ENCODE data around the gene PYDC2.
A peak's percentile ranks its signal among the peaks of the same experiment; 100 is the strongest.

Gene PYDC2

DNA sequence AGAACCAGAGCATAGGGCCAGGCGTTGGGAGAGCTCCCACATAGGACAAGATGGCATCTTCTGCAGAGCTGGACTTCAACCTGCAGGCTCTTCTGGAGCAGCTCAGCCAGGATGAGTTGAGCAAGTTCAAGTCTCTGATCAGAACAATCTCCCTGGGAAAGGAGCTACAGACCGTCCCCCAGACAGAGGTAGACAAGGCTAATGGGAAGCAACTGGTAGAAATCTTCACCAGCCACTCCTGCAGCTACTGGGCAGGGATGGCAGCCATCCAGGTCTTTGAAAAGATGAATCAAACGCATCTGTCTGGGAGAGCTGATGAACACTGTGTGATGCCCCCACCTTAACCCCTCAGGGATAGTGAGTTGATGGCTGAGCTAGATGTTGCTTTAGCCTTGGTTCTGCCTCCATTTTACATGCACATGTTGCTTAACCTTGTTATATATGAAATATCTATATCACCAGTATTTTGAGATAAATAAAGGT is at the start of gene PYDC2:
Gene PYDC2, plus strand, starts transcription at position 51 of the 483 bp plus-strand sequence. Its CDS starts 0 bp downstream, at position 51.
- no peak for DNase-seq (ENCODE audit: low spot score)

DNA sequence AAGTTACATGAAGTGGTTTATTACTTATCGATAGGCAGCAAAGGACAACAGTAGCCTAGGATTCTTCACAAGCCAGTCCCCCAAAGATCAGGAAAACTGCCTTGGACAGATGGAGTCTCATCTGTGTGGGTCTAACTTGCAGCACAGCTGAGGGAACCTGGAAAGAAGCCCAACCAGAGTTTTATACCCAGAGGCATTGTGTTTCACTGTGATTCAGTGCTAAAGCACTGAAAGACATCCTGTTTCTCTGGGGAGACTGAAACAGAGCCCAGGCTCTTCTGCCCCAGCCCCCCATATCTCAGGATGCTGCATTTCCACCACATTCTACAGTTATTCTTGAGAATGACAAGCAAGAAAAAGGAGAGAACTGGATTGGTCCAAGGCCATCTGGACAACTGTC is 48.2 kb upstream of the PYDC2 start:
- DNase-seq (ENCODE audit: low spot score) = peak; percentile 37

DNA sequence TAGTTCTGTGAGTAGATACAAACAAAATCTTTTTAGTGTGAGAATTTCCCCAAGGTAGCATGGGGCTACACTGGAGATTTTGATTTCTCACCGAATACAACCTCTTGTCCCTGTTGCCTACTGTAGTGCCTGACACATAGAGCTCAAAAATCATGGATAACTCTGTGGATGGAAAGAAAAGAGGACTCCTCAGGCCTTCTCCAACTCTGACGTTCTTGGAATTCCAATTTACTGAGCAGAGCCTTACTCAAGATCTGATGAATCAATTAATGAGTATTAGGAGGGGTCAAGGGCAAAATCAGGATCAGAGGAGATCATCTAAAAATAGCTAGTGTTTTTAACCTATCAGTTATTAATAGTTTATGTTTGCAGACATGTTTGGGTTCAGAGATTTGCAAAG is 46.7 kb upstream of the PYDC2 start:
- no peak for DNase-seq (ENCODE audit: low spot score)

DNA sequence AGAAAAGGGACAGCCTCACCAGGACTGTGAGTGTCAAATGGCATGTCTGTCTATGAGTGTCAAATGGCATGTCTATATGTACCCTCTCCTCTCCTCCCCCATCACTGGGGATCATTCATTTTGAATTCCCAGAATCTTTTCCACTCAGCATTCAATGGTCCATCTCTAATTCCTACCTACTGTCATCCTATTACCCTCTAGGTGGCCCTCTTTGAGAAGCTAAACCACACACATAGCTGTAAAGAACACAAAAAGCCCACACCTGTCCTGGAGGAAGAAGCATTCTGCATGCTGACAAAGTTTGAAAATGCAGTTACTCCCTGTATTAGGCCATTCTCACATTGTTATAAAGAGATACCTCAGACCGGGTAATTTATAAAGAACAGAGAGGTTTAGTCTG is 46.2 kb upstream of the PYDC2 start:
- DNase-seq (ENCODE audit: low spot score) = no peak

DNA sequence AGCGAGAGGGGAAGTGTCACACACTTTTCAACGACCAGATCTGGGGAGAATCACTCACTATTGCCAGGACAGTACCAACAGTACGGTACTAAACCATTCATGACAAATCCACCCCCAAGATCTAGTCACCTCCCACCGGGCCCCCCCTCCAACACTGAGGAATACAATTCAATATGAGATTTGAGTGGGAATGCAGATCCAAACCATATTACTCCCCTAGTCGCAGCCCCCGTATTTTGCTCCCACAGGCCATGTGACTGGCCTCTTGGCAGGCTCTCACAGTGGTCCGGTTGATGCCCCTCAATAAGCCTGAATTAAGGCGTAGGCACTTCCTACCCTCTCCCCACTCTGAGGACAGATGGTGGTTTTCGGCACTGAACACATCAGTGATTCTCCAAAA is 45.4 kb upstream of the PYDC2 start:
- DNase-seq (ENCODE audit: low spot score) = no peak

DNA sequence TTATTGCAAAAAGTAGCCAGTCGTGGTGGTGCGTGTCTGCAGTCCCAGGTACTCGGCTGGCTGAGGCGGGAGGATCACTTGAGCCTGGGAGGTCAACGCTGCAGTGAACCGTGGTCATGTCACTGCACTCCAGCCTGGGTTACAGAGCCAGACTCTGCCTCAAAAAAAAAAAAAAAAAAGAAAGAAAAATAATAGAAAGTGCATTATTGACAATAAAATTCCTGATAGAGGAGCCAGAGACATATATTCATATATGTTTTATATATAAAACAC is 43.6 kb upstream of the PYDC2 start:
- no peak for DNase-seq (ENCODE audit: low spot score)

DNA sequence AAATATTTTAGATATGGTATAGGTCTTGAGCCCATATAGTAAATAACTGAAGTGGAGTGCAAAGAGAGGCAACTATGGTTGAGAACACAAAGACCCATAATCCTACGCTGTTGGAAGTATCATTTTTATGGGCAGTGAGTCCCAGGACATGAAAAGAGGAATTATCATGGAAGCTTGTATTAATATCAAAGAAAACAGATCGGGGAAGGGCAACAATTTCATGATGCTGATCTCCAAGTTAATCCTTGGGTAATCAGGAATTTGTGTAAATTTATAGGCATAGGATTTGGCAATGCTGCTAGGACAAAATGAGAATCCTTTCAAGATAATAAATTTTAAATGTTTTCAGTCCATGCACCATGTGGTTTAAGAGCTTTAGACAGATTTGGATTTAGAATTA is 40.2 kb upstream of the PYDC2 start:
- no peak for DNase-seq (ENCODE audit: low spot score)

DNA sequence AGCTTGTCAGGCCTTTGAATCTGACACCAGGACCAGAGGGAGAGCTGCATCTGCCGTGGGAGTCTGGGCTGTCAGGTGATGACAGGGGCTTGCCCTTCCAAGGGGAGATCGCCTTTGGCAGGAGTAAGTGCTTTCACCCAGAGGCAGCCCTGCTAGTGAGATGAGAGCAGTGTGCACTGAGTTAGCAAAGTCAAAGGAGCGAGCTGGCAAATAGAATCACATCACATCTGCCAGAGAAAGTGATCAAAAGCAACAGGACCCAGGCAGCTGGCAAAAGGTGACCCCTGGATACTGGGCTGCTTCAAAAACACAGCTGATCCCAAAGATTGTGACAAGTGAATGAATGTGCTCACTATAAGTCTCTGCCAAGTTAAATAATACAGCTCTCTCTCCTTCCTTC is 36.1 kb upstream of the PYDC2 start:
- DNase-seq (ENCODE audit: low spot score) = no peak

DNA sequence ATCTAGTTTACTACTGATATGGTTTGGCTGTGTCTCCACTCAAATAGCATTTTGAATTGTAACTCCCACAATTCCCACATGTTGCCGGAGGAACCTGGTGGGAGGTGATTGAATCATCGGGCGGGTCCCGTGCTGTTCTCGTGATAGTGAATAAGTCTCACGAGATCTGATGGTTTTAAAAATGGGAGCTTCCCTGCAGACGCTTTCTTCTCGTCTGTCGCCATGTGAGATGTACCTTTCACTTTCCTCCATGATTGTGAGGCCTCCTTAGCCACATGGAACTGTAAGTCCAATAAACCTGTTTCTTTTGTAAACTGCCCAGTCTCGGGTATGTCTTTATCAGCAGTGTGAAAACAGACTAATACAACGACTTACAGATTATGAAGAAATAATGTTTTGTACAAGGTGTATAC is 35.6 kb upstream of the PYDC2 start:
- no peak for DNase-seq (ENCODE audit: low spot score)

DNA sequence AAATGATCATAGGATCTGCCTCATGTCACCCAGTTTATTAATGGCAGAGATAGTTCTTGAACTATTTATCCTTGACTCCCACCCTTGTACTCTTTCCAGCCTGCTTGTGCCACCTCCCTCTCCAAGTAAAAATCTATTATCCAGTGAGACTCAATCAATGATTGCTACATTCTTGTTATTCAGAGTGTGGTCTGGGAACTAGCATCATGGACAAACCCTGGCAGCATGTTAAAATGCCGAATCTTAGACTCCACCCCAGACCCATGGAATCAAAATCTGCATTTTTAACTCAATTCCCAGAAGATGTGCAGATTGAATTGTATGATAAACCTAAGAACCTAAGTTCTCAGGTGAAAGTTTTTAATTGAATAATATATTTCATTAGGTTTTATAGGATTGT is 34.7 kb upstream of the PYDC2 start:
- DNase-seq (ENCODE audit: low spot score) = no peak

DNA sequence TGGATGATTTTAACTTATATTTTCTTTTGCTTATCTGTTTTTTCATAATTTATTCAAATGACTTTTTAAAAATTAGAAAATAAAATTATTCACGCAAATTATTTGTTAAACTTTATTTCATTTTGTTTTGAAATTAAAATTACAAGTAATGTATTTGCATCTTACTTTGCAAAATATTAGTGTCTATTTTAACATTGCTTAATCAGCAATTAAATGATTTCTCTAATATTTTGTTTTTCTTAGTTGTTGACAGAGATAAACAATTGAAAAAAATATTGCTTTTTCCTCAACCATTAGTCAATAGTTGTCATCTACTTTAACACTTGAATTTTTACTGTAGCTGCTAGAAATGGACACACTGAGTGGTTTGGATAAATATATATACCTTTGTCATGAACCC is 32.8 kb upstream of the PYDC2 start:
- DNase-seq (ENCODE audit: low spot score) = no peak

DNA sequence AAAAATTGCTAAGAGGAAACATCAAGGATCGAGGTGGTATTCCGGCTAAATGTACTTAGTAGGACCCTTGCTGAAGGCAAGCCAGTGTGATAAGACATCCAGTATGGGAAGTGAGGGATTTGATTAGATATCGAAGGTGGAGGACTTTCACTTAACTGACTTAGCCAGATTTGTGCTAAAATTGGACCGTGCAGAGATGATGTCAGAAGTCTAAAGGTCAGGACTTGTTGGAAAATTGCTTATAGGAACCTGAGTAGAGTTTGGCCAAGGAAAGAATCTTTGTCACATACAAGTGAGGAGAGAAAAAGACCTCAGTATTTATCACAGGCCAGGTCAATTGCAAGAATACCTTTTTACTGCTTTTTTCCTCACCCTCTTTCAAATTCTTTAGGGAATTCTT is 30.9 kb upstream of the PYDC2 start:
- no peak for DNase-seq (ENCODE audit: low spot score)

DNA sequence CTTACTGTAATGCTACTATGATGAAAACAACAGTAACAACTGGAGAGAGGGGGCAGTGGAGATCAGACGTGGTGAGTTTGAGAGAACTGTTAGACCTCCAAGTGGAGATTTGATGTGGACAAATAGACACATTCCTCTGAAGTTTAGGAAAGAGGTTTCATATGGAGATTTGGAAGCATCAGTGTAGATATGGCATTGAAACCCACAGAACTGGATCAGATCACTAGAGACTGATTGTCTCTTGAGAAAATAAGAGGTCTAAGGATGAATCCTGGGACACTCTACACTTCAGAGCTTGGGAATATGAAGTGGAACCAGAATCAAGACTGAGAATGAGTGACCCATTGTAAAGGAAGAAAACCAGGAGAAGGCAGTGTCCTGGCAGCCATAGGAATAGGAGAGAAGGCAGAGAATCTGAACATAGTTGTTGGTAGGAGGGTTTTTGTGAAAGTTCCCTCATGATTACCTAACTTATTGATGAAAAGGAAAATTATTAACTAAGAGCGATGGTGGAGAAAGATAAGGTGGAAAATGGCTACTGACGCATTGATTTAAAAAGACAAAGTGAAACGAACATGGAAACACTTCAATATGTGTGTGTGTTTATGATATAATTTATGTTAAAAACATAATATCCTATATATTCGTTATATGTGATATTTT is 29.7 kb upstream of the PYDC2 start:
- DNase-seq (ENCODE audit: low spot score) = no peak

DNA sequence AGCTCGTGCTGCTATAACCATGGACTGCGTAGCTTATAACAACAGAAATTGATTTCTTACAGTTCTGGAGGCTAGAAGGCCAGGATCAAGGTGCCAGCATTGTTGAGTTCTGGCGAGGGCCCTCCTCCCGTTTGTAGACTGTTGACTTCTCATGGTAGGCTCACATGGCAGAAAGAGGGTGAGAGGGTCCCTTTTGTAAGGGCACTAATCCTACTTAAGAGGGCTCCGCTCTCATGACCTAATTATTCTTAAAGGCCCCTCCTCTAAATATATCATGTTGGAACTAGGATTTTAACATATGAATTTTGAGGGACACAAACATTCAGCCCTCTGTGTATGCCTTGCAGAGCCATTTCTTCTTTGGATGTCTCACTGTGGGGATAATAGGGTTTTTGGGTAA is 28.8 kb upstream of the PYDC2 start:
- DNase-seq (ENCODE audit: low spot score) = no peak

DNA sequence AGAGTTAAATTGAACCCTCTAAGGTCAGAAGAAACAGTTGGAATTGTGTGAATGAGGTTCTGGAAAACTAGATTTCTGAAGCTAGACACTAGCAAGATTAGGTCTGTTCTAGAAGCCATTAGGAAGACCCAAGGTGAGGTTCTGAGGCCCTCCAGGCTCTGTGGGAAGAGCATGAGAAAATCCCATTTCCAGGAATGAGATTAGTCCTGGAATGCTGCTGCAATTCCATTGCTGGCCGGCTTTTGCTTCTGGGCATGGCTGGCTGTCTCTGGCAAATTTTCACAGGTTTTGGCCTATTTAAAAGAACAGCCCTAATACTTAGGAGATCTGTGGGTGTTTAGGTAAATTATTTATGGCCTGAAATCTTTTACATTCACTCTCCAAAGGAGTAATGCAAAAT is 26.9 kb upstream of the PYDC2 start:
- DNase-seq (ENCODE audit: low spot score) = no peak

DNA sequence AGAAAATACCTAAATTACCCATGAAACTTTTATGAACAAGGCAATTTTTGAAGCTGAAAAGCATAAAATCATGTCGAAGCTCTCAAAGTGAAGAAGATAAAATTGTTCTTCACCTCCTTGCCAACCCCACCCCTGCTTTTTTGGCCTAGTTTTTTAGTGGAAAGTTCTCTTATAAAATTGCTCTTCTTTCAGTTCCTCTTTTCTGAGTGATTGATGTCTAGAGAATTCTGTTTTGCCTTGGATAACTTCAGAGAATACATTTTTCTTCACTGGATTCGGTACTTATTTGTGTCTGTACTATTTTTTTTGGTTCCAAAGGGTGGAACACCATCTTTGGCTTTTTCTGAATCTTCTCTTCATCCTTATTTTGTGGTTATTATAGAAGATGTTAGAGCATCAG is 25.0 kb upstream of the PYDC2 start:
- DNase-seq (ENCODE audit: low spot score) = no peak

DNA sequence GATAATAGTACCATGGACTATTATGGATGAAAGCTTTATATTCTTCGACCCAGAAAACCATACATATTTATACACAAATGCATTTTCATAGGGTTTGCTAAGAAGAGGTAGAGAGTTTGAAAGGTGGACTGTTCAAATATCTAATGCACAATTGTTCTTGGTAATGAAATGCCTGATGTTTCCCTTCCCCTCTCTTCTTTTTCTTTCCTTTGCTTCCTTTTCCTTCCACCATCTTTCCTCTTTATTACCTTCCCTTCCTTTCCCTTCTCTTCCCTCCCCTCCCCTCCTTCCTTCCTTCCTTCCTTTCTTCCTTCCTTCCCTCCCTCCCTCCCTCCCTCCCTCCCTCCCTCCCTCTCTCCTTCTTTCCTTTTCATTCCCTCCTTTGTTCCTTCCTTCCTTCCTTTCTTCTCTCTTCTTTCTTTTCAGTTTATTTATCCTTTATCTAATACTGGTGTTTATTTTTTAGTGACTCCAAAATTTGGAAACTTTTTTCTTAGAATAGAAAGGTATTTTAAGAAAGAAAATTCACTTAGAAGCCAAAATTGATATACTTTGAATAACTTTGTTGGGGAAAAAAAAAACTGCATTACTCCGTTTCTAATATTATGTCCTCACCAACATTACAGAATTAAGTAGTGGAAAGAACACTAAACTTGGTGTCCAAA is 22.7 kb upstream of the PYDC2 start:
- no peak for DNase-seq (ENCODE audit: low spot score)

DNA sequence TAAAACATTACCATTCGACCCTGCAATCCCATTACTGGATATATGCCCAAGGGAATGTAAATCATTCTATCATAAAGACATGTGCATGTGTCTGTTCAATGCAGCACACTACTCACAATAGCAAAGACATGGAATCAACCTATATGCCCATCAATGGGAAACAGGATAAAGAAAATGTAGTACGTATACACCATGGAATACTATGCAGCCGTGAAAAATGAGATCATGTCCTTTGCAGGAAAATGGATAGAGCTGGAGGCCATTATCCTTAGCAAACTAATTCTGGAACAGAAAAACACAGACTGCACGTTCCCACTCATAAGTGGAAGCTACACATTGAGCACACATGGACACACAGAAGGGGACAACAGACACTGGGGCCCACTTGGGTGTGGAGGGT is 20.4 kb upstream of the PYDC2 start:
- DNase-seq (ENCODE audit: low spot score) = no peak

DNA sequence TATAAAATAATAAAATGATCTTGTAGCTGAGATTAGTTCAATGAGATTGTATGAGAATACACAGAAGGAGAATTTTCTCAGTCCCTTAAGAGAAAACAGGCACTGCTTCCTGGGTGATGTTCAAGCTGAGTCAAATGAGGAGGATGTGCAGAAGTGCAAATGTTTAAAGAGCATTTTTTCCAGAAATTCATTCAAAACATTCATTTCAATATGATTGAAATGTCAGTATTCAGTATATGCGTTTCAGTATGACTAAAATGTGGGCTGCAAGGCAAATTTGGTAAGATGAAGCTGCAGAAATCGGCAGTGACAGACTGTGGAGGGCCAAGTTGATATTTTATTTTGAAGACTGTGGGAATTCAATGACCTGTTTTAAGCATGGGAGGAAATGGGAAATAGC is 19.3 kb upstream of the PYDC2 start:
- DNase-seq (ENCODE audit: low spot score) = no peak

DNA sequence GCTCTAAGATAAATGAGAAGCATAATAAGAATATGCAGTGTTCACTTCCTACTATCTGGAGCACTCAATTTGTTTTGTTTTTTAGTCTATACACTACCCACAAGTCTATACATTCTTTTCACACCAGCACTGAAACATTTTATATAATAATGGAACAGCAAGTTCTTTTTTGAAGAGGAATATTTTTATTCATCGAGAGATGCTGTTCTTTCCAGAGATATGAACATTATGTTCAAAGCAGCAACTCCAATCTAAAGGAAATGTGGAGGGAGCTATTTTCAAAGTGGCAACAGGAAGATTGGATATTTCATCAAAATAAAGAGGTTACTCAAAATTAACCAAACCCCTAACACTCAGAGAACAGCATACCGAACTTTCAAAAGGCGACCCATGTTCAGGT is 16.4 kb upstream of the PYDC2 start:
- DNase-seq (ENCODE audit: low spot score) = no peak

DNA sequence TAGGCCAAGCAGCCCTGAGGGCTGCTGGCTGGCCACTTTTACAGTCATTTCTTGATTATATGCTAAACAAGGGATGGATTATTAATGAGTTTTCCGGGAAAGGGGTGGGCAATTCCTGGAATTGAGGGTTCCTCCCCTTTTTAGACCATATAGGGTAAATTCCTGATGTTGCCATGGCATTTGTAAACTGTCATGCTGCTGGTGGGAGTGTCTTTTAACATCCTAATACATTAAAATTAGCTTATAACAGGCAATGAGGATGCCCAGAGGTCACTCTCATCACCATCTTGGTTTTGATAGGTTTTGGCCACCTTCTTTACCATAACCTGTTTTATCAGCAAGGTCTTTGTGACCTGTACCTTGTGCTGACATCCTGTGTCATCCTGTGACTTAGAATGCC is 11.7 kb upstream of the PYDC2 start:
- no peak for DNase-seq (ENCODE audit: low spot score)

DNA sequence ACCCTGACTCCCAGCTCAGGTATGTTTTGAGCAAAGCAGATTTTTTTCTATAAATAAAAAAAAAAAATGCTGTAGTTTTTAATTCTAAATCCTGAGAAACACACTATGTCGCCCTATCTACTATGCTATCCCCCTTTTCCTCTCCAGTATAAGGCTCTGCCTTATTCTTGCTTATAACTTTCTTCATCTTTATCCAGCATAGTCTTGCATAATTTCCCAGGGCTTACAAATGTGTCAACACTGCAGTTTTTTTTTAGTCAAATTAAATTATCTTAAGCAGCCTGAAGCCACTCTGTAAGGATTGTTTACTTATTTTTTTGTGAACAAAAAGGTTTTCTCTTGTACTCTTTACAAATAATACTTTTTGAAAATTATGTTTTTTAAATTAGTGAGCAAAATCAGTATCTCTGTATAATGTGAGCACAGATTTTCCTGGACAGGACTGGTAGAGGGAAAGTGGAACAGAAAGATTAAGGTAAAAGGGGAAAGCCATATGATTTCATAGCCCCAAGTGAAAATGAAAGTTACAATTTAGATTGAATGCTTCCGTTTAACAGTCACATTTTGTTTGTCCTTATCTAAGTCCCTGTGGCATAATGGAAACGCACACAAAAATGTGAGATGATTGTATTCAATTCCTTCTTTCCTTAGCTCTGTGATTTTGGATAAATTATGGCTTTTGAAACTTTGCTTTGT is 5.6 kb upstream of the PYDC2 start:
- no peak for DNase-seq (ENCODE audit: low spot score)

DNA sequence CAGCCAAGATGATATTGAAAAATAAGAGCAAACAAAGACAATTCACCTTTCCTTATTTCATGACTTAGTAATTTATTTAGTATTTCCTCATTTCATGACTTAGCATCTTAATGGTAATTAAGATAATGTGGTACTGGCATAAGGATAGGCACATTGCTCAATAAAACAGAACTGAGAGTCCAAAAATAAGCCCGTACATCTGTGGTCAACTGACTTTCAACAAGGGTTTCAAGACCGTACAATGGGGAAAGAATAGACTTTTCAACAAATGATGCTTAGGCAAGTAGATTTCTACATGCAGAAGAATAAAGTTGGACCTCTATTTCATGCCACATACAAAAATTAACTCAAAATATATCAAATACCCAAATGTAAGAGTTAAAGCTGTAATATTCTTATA is 603 bp upstream of the PYDC2 start:
- no peak for DNase-seq (ENCODE audit: low spot score)

DNA sequence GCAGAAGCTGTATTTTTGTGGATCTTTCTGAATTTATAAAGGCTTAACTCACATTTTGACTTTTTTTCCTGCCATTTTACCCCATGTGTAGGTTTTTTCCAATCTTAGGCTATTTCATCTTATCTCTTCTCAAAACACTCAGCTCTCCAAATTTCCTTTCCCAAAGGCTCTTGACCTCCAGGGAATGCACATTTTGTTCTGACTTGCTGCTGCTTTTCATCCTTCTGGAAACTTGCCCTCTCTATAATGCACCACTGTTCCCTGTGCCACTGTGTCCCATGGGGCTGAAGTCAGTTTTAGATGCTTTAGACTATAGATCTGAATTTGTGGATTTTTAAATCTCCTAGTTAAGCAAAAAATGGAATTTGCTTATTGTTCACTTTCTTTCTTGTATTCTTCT is 9.1 kb downstream of the PYDC2 start:
- no peak for DNase-seq (ENCODE audit: low spot score)

Measured in hepatic stellate cell (primary cell).